NCI-H1105 (cell line): Measurements from ENCODE around the gene SYNGR4.

ENCODE experiments used
- DNase-seq: peaks from one replicate; lab custom pipeline; 2025; lab: John Stamatoyannopoulos, UW

Gene SYNGR4

DNA sequence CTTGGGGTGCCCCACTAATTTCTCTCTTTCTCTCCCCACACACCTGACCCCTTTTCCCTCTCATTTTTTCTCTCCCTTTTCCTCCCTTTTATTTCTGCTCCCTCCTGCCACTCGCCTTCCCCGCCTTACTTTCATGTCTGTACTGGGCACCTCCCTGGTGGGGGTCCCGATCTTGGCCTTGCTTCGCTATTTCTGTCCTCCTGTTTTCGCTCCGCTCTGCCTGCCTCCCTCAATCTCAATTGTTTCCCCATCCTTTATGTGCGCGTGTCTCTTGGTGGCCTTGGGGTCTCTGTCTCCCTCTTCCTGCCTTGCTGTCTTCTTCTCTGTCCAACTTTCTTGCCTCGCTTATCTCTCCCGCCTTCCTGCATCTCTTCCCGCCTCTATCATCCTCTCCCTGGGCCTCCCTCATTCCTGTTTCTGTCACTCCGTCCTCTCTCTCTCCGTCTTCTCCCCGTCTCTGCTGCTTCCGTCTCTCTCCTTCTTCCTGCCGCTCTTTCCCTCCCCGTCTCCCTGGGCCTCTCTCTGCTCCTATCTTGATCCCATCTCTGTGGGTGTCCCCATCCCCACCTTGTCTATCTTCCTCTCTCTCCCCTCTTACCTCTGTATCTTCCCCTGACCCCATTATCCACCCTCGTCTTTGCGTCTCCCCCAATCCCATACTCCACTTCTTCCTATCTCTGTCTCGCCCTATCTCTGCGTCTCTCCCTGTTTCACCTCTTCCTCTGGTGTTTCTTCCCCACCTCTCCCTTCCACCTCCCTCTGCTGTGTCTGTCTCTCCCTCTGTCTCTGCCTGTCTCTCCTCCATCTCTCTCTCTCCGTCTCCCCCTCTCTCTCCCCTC is 33.3 kb downstream of the SYNGR4 start:
- no peak for DNase-seq

DNA sequence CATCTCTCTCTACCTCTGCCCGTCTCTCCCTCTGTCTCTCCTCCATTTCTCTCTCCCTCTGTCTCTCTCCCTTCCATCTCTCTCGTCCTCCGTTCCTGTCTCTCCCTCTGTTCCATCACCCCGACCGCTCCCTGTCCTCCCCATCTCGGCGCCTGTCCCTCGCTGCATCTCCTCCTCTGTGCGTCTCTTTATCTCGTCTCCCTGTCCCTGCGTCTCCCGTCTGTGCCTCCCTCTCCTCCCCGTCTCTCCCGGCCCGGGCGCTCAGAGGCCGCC is 33.9 kb downstream of the SYNGR4 start:
- no peak for DNase-seq

GRCh38 chr19:48398375-48399235 is 34.4 kb downstream of the SYNGR4 start:
- DNase-seq = peak; percentile 86

- DNase-seq = no peak
Observed at GRCh38 chr19:48400018-48400742, 36.0 kb downstream of the SYNGR4 start.

DNA sequence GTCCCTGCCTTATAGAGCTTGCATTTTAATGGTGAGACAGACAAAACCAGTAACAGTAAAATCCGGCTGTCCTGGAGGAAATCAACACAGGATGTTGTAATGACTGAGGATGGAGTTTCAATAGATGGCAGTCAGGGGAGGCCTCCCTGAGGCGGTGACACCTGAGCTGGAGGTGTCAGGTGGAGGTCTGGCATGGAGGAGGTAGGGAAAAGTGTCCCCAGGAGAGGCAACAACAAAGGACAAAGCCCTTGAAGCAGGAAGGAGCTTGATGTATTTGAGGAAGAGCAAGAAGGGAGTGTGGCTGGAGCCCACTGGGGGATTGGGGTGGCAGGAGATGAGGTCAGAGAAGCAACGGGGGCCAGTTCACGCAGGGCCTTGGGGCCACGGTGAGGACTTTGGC is 37.1 kb downstream of the SYNGR4 start:
- DNase-seq = no peak

- no peak for DNase-seq
Observed at GRCh38 chr19:48403606-48404005, 39.4 kb downstream of the SYNGR4 start.

GRCh38 chr19:48405010-48405659 is 41.0 kb downstream of the SYNGR4 start:
- no peak for DNase-seq

GRCh38 chr19:48405850-48406249 is 41.7 kb downstream of the SYNGR4 start:
- no peak for DNase-seq

DNA sequence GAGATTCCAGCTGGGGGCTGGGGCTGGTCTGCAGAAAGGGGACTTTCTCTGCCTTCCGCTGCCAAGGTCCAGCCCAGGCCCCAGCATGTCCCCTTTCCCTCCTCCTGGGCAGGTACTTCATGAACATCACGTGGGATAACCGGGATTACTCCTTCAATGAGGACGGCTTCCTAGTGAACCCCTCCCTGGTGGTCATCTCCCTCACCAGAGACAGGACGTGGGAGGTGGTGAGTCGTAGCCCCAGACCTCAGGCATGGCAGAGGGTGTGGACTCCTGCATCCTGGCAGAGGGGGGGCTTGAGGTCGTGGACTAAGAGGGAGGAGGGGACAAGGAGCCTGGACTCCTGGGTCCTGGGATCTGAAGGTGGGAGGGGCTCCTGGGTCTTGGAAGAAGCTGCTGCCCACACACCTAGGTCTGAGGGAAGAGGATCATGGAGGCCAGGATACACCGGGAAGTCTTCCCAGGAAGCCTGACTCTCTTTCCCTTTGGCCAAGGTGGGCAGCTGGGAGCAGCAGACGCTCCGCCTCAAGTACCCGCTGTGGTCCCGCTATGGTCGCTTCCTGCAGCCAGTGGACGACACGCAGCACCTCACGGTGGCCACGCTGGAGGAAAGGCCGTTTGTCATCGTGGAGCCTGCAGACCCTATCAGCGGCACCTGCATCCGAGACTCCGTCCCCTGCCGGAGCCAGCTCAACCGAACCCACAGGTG is 49.9 kb downstream of the SYNGR4 start:
- no peak for DNase-seq

DNA sequence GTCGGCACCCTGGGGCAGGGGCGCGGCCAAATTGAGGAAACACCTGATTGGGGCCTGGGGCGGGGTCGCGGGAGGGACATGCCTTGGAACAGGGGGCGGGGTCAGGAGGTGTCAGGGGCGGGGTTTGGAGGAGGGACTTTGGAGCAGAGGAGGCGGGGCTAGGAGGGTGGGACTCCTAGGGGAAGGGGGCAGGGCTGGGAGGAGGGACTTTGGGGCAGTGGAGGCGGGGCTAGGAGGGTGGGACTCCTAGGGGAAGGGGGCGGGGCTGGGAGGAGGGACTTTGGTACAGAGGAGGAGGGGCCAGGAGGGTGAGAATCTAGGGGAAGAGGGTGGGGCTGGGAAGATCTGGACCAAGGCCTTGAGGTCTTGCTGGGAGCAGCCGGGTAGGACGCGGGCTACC is 51.2 kb downstream of the SYNGR4 start:
- no peak for DNase-seq

GRCh38 chr19:48415806-48416221 is 51.6 kb downstream of the SYNGR4 start:
- DNase-seq = no peak

GRCh38 chr19:48417421-48417820 is 53.3 kb downstream of the SYNGR4 start:
- DNase-seq = no peak

DNA sequence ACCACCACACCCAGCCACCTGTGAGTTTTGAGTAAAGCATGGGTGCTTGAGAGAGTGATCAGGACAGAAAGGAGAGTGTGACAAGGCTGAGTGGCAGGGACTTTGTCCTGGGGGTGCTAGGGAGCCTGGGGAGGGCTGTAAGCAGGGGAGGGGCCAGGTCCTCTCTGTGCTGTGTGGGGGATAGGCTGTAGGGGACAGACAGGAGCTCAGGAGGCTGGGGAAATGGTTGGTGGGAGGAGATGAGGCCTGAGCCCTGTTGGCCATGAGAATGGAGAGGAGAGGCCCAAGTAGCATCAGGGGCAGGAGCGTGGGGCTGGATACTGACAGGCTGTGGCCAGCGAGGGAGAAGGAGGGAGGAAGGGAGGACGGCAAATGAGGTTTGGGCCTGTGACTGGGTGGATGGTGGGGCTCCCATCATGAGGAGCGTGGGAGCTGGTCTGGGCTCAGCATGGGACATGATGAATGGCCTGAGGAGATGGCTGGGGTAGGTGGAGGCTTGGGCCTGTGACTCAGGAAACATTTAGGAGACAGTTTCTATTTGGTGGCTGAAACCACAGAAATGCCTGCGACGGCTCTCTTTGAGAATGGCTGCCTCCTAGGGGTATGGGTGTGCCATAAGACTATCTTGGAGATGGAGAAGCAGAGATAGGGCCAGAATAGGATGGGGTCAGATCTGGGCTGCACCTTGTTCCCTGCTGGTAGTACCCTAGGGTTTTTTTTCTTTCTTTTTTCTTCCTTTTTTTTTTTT is 54.3 kb downstream of the SYNGR4 start:
- no peak for DNase-seq

GRCh38 chr19:48419158-48419920 is 55.2 kb downstream of the SYNGR4 start:
- no peak for DNase-seq

DNA sequence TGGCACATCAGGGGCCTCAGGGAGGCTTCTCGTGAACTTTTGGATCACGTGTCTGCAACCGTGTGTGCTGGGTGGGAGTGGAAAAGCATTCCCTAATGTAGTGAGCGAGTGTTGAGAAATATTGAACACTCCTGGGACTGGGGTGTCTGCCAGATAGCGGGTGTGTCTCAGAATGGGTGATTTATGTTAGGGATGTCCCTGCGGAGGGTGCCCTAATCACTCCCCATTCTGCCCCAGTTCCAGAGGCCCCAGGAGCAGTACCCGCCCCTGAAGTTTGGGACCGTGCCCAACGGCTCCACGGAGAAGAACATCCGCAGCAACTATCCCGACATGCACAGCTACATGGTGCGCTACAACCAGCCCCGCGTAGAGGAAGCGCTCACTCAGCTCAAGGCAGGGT is 57.4 kb downstream of the SYNGR4 start:
- DNase-seq = no peak

DNA sequence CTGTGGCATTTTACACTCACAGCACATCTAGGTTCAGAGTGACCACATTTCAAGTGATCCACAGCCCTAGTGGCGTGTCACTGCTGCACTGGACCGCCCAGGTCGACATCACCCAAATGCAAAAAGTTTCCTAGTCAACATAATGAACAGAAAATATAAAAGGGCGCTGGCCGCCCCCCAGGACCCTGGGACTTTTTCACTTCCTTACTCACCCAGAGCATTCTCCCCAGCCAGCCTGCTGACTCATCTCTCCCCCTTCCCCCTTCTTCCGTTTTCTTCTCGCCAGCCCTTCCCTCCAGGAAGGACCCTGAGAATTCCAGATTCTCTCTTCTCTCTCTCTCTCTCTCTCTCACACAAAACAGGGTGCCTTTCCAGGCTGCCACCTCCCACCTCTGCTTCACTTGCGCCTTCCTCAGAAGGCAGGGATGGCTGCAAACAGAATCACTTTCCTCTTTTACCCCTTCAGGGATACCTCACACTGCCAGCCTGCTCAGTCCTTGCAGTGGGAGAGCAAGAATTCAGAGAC is 60.6 kb downstream of the SYNGR4 start:
- no peak for DNase-seq
